Muscle of leg (tissue), 16 donors: Measurements from ENCODE around the gene SFTPA2. TPM values are rescaled to one million over a fixed set of nuclear protein-coding genes. Genes with fewer than 3 reads are reported as not detected.
"Not testable (repeated sequence)": the region's sequence is repeated elsewhere in the genome, so short reads cannot be mapped to it uniquely, and the experiment has no call there.

Experiments
- DNase-seq: peaks from one replicate; pipeline ENCODE4 v3.0.0; 2013
- H3K27ac ChIP-seq: one replicate; pipeline ENCODE4 v1.5.1; 2013; ENCODE audit warnings: mild to moderate bottlenecking, low read length, control low read depth
- H3K27me3 ChIP-seq: one replicate; pipeline ENCODE4 v1.6.1; 2013; ENCODE audit warnings: low read length; ENCODE audit not compliant: control insufficient read depth, insufficient read depth
- H3K36me3 ChIP-seq: one replicate; pipeline ENCODE4 v1.6.1; 2013; ENCODE audit warnings: low read length; ENCODE audit not compliant: control insufficient read depth, insufficient read depth
- H3K4me1 ChIP-seq: one replicate; pipeline ENCODE4 v1.6.1; 2013; ENCODE audit warnings: low read length; ENCODE audit not compliant: control insufficient read depth, insufficient read depth
- H3K4me3 ChIP-seq: one replicate; pipeline ENCODE4 v1.5.1; 2013; ENCODE audit warnings: low read length, control low read depth
- H3K9me3 ChIP-seq: replicated peaks from 2 replicates; pipeline ENCODE4 v1.6.1; 2013; ENCODE audit warnings: low read depth, low read length; ENCODE audit not compliant: control insufficient read depth
- WGBS: methylation state at CpG from one replicate; pipeline ENCODE4 v1.1.5; 2013; ENCODE audit warnings: missing lambda C conversion rate; ENCODE audit not compliant: insufficient coverage; 5-methylcytosine and 5-hydroxymethylcytosine counted together
- long read RNA-seq, 11 donors: transcript quantifications; one replicate each; lab custom pipeline, GENCODE V29; 2026
- polyA plus RNA-seq, 8 donors: library from polyadenylated mRNA; unstranded; fragments of 120-200 nt; gene quantifications; one replicate each; pipeline versions ENCODE4 v1.2.1 to v1.2.3, GENCODE V29; 2013; ENCODE audit warnings: inconsistent platforms in 1 of 8, low replicate concordance in 1 of 8; ENCODE audit not compliant: insufficient read length in 8 of 8, insufficient read depth in 1 of 8
- total RNA-seq: library from RNA; stranded (reverse); fragments of 120-200 nt; gene quantifications from one replicate; pipeline ENCODE4 v1.2.4, GENCODE V29; 2013

SFTPA2 gene
- not detected for total RNA-seq
- under 1 TPM in 3 of 8 donors, not detected in 5; 0.05 to 0.69 (median 0.06) TPM for polyA plus RNA-seq
- long read RNA-seq, donor 1: 0 reads
- long read RNA-seq, donor 2: 0 reads
- long read RNA-seq, donor 3: 0 reads
- long read RNA-seq, donor 4: 0 reads
- long read RNA-seq, donor 5: 0 reads
- long read RNA-seq, donor 6: 0 reads
- long read RNA-seq, donor 7: 0 reads
- long read RNA-seq, donor 8: 0 reads
- long read RNA-seq, donor 9: 0 reads
- long read RNA-seq, donor 10: 0 reads
- long read RNA-seq, donor 11: 0 reads

DNA sequence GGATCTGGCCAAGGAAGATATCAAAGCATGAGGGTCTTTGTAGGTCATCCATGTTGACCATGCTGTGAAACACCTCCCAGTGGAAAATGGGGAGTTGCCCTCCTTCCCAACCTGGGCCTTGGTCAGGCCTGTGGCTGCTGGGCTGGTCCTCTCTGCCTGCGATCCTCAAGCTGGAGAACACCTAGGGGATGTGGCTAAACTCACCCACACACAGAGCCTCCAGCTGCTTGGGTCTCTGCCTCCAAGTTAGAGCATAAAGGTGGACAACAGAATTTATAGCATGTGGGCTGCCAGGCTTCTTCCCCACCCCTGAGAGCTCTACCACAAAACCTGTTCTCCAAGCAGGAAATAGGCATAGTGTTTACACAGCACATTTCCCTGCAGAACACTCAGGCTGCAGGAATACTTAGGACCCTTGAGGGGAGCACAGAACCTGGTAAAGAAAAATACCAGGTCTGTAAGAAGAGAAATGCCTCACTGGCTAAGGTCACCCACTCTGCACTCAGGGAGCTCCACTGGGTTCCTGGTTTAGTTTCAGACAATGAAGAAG lies at the start of gene SFTPA2:
TSS of gene SFTPA2 (minus strand) at position 248 of the 550 bp plus-strand sequence. CDS start 924 bp downstream, outside the sequence.
- H3K4me1 ChIP-seq: peaks cover 5% of the 10 kb centered on the region
- no CpG with 5 or more reads among the region's 1 CpG for WGBS
- no peak for DNase-seq
- no peaks in the 10 kb centered on the region for H3K36me3 ChIP-seq
- H3K4me3 ChIP-seq: no peak within 1 kb of the TSS
- no peak within 1 kb of the TSS for H3K27ac ChIP-seq
- peaks cover 5% of the 10 kb centered on the region for H3K27me3 ChIP-seq
- no peaks in the 10 kb centered on the region for H3K9me3 ChIP-seq

DNA sequence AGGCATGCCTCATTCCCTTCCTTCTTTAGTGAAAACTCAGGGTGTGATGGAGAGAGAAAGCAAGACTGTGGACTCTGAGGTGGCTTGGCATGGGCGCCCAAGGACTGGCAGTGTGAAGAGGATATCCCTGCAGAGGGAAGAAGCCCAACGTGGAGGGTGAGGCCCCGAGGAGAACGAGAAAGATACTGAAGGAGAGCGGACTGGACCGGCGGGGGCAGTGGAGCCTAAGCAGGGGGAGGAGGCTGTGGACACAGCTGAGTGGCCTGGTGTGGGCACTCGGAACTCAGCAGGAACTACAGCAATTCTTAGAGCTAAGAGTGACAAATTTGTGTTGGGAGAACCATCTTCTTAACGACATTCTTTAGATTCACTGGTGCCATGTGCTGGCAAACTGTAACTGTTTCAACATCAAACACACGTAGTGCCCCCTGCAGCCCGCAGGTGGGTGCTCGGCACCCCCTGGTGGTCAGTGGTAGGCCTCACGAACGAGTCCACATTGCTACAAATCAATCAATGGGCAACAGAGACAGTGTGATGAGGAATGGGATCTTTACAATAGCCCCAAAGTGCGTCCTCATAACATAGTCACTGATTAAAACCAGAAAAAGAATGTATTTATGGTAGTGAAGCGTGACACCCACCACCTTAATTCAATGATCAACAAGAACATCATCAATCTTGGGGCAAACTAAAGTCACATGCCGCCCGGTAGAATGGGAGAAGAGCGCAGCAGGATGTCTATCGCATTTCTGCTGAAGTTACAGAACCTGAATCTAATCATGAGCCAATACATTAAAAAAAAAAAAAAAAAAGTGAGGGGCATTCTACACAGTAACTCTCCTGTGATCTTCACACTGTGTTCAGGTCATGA lies 48.5 kb upstream of the SFTPA2 start:
- no peak for DNase-seq
- H3K4me1 ChIP-seq: no peaks in the 10 kb centered on the region
- H3K36me3 ChIP-seq: no peaks in the 10 kb centered on the region
- peaks cover 2% of the 10 kb centered on the region for H3K27me3 ChIP-seq
- H3K9me3 ChIP-seq: peaks cover under 1% of the 10 kb centered on the region
- H3K27ac ChIP-seq: no peak overlapping the region
- H3K4me3 ChIP-seq: no peak overlapping the region
- 44% methylated on average over 8 of the region's 20 CpGs for WGBS

DNA sequence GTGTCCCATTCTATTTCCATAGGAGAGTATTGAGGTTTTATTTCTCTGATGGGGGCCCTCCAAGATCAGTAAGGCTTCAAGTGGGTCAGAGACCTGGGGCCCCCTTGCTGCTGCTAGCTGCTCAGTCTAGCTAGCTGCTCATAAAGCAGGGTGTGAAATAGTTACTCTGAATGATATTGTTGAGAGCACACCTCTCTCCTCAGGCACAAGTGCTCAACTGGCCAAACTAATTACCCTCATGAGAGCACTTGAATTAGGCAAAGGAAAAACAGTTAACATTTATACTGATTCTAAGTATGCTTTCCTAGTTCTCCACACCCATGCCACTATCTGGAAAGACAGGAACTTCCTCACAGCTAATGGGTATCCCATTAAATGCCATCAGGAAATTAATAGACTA lies 45.1 kb upstream of the SFTPA2 start:
- H3K9me3 ChIP-seq: peaks cover 7% of the 10 kb centered on the region
- H3K4me3 ChIP-seq: no peak overlapping the region
- H3K36me3 ChIP-seq: no peaks in the 10 kb centered on the region
- no peak overlapping the region for H3K27ac ChIP-seq
- H3K27me3 ChIP-seq: peaks cover 2% of the 10 kb centered on the region
- H3K4me1 ChIP-seq: no peaks in the 10 kb centered on the region
- no peak for DNase-seq

DNA sequence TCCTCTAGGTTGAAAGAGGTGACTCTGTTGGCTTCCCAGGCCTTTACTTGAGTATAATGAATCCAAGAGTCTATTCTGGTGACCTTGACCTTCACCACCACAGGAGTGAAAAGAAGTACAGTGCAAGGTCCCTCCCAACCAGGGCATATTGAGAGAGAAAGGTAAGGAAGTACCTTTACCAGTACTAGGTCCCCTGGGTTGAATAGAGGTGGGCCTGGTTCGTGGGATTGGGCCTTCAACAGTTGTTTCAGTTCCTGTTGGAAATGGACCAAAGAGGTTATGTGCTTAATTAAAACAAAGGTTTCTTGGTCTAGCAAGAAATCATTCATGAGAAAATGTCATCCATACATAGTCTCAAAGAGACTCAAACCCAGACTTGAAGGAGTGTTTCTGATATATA lies 44.1 kb upstream of the SFTPA2 start:
- H3K4me3 ChIP-seq: no peak overlapping the region
- no peaks in the 10 kb centered on the region for H3K36me3 ChIP-seq
- peaks cover 2% of the 10 kb centered on the region for H3K27me3 ChIP-seq
- no peak overlapping the region for H3K27ac ChIP-seq
- H3K9me3 ChIP-seq: peaks cover 7% of the 10 kb centered on the region
- no peak for DNase-seq
- no CpG with 5 or more reads among the region's 1 CpG for WGBS
- no peaks in the 10 kb centered on the region for H3K4me1 ChIP-seq

DNA sequence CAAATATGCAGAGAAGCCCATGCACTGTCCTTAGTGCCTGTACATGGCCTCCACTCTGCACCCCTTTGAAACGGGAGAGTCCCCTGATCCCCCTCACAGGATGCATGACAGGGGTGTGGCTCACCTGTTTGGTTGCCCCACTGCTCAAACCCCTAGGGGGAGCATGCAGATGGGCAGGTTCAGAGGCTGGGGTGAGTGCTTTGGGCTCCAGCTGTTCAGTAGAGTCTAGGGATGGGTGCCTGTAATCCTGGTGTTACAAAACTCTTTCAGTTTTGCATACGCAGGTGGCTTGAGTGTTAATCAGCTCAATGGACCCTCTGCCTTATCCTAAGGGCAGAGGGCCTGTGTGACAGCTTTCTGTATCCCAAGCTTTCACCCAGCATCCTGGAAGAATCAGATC lies 42.7 kb upstream of the SFTPA2 start:
- Histone ChIP-seq H3K4me1 (no peaks in the 10 kb centered on the region), H3K27me3 (peaks cover 2% of the 10 kb centered on the region), H3K4me3 (no peak overlapping the region), H3K27ac (no peak overlapping the region), H3K36me3 (no peaks in the 10 kb centered on the region), H3K9me3 (peaks cover 9% of the 10 kb centered on the region)
- no peak for DNase-seq
- WGBS: 100% methylated on average over 1 of the region's 2 CpGs

DNA sequence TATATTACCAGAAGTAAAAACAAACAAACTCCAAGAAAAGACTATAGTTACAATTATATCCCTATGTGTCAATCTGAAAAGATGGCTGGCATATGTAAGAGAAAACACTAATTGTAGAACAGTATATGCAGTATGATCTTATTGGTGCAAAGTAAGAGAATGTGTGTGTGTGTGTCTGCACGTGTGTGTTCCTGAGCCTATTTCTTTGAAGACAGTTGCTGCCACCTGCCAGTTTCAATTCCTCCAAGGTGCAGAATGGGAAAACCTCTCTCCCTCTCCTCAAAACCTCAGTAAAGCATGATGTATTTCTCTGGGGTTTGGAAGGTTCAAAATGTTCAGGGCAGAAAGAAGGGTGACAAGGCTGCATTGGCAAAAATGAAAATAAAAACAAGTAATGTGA lies 41.7 kb upstream of the SFTPA2 start:
- DNase-seq: no peak
- Histone ChIP-seq H3K36me3 (no peaks in the 10 kb centered on the region), H3K27ac (no peak overlapping the region), H3K4me1 (no peaks in the 10 kb centered on the region), H3K27me3 (peaks cover 2% of the 10 kb centered on the region), H3K9me3 (peaks cover 11% of the 10 kb centered on the region), H3K4me3 (no peak overlapping the region)
- WGBS: no CpG with 5 or more reads among the region's 1 CpG

DNA sequence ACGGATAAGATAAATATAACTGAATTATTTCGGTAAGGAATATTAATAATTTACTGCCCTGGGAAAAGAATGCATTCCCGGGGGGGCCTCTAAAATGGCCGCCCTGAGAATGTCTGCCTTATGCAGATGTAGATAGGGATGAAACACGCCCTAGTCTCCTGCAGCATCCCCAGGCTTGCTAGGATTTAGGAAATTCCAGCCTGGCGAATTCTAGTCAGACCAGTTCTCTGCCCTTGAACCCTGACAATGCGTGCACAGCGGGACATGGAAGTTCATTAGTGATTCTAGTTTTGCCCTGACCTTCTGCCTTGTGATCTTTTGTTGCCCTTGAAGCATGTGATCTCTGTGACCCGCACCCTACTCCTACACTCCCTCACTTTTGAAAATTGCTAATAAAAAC lies 39.4 kb upstream of the SFTPA2 start:
- not testable (repeated sequence) for H3K27ac ChIP-seq, H3K4me3 ChIP-seq, H3K27me3 ChIP-seq, DNase-seq, H3K36me3 ChIP-seq, H3K4me1 ChIP-seq
- WGBS: 87% methylated on average over 6 of the region's 9 CpGs
- peaks cover 11% of the 10 kb centered on the region for H3K9me3 ChIP-seq

DNA sequence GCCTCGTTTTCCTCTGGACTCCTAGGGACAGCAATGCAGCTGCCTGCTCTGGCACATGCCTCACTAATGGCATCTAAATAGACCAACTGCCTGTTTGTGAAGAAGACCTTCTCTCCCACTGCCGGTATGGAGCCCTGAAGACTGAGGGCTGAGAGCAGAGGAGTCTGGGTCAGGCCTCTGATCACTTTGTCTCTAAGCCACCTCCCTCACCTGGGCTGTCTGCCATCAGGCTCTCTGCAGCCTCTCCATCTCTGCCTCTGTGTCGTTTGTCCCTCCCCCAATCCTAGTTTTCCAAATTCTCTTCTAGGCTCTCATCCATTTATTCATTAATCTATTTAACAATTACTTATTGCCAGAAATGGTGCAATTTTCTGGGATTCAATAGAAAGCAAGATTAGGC lies 35.3 kb upstream of the SFTPA2 start:
- H3K27me3 ChIP-seq: no peaks in the 10 kb centered on the region

DNA sequence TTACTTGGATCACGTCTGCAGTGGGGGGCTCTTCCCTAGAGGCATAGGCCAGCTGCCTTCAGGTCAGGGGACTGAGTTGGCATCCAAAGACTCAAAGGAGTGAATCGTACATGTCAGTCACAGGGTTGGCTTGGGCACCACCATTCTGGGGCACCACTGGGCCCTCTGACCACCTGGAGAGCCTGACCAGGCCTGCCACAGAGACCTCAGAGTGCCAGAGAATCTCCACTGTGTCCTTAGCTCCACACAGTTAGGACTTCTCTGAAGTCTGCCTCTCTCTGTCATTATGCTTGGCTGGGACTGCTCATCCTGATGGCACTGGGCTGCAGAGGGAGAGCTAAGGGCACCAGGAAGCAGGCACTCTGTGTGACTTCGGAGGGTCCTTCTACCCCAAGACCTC lies 34.4 kb upstream of the SFTPA2 start:
- H3K9me3 ChIP-seq, H3K27me3 ChIP-seq, H3K4me3 ChIP-seq, DNase-seq, H3K27ac ChIP-seq, H3K4me1 ChIP-seq, H3K36me3 ChIP-seq: not testable (repeated sequence)
- 71% methylated on average over 2 of the region's 3 CpGs for WGBS

More for the DNA sequence above, 35.3 kb upstream of the SFTPA2 start:
- Histone ChIP-seq H3K36me3 (no peaks in the 10 kb centered on the region), H3K4me1 (no peaks in the 10 kb centered on the region), H3K9me3 (peaks cover 4% of the 10 kb centered on the region), H3K4me3 (no peak overlapping the region), H3K27ac (no peak overlapping the region)
- 55% methylated on average over 3 of the region's 3 CpGs for WGBS
- no peak for DNase-seq

DNA sequence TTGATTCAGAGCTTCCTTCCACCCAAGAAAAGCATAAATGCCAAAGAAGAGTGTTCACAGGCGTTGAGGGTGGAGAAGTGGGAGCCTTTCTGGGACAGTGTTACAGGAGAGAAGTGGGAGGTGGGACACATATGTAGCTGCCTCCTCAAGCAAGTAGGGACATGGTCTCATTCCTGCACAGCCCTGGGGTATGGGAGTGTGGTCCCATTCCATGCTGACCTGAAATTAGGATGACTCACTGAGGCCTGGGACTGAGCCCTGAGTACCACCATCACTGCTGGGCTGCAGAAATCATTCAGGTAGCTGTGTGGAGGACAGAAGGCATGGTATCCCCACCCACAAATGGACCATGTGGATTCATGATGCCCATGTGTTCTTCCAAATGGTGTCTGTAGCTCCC lies 33.2 kb upstream of the SFTPA2 start:
- WGBS: 83% methylated on average over 1 of the region's 1 CpG
- no peak overlapping the region for H3K4me3 ChIP-seq
- peaks cover 4% of the 10 kb centered on the region for H3K9me3 ChIP-seq

More for the DNA sequence above, 33.2 kb upstream of the SFTPA2 start:
- Histone ChIP-seq H3K4me1 (no peaks in the 10 kb centered on the region), H3K27me3 (no peaks in the 10 kb centered on the region), H3K36me3 (no peaks in the 10 kb centered on the region), H3K27ac (no peak overlapping the region)
- DNase-seq: no peak
